KMS-11 (cell line): Measurements from ENCODE around the gene MUC22.
"Not testable (repeated sequence)": the region's sequence is repeated elsewhere in the genome, so short reads cannot be mapped to it uniquely, and the experiment has no call there.

Experiments used
- H2AFZ ChIP-seq: fragments of 200-600 bp; sonication (generic); 2 replicates; pipeline ENCODE4 v1.6.1; 2016; ENCODE audit warnings: antibody characterized with exemption, mixed run types, low read depth
- H3K27ac ChIP-seq: fragments of 200-600 bp; sonication (generic); 2 replicates; pipeline ENCODE4 v1.6.1; 2016; ENCODE audit warnings: mild to moderate bottlenecking, mixed run types
- H3K27me3 ChIP-seq: fragments of 200-600 bp; sonication (generic); 2 replicates; pipeline ENCODE4 v1.6.1; 2017; ENCODE audit warnings: mild to moderate bottlenecking, low read depth, mixed run types, moderate library complexity; ENCODE audit not compliant: insufficient read depth
- H3K36me3 ChIP-seq: fragments of 200-600 bp; sonication (generic); 2 replicates; pipeline ENCODE4 v1.6.1; 2017; ENCODE audit warnings: mild to moderate bottlenecking, mixed run types; ENCODE audit not compliant: insufficient read depth
- H3K4me1 ChIP-seq: fragments of 200-600 bp; sonication (generic); 2 replicates; pipeline ENCODE4 v1.6.1; 2016; ENCODE audit warnings: mild to moderate bottlenecking, low read depth, mixed run types; ENCODE audit not compliant: poor library complexity, severe bottlenecking
- H3K4me2 ChIP-seq: fragments of 200-600 bp; sonication (generic); 2 replicates; pipeline ENCODE4 v1.7.0; 2016; ENCODE audit warnings: mild to moderate bottlenecking, mixed run types
- H3K4me3 ChIP-seq: fragments of 200-600 bp; sonication (generic); IDR thresholded peaks from 2 replicates; pipeline ENCODE4 v1.6.1; 2017; ENCODE audit warnings: low read depth, low read length, mixed read lengths; ENCODE audit not compliant: insufficient read depth
- H3K79me2 ChIP-seq: fragments of 200-600 bp; sonication (generic); 2 replicates; pipeline ENCODE4 v1.6.1; 2016; ENCODE audit warnings: low read depth, mixed run types; ENCODE audit not compliant: insufficient read depth
- H3K9ac ChIP-seq: fragments of 200-600 bp; sonication (generic); 2 replicates; pipeline ENCODE4 v1.6.1; 2016; ENCODE audit warnings: mild to moderate bottlenecking, mixed run types
- H4K20me1 ChIP-seq: fragments of 200-600 bp; sonication (generic); 2 replicates; pipeline ENCODE4 v1.6.1; 2016; ENCODE audit warnings: mild to moderate bottlenecking, mixed run types; ENCODE audit not compliant: insufficient read depth
- TF ChIP-seq, protein P1 (sequence below): fragments of 200-600 bp; sonication (generic); conservative IDR thresholded peaks from 2 replicates; pipeline ENCODE4 v1.6.1; 2017; ENCODE audit warnings: low read depth, mild to moderate bottlenecking, antibody characterized with exemption, low read length, moderate library complexity, mixed read lengths

Gene MUC22

DNA sequence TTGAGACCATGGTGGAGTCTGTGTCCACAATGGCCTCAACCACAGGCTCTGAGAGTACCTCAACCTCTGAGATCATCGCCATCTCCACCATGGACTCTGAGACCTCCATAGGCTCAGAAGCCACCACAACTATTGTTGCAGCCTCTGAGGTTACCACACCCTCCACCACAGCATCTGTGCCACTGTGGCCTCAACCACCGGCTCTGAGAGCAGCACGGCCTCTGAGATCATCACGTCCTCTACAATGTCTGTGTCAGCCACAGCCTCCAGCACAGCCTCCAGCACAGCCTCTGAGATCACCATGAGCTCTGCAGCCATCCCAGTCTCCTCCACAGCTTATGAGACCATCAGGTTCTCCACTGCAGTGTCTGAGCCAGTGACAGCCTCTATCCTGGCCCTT lies 46.2 kb upstream of the MUC22 start:
- peak overlapping the region; percentile 59 for H2AFZ ChIP-seq
- H3K79me2 ChIP-seq: no peaks in the 10 kb centered on the region
- H3K4me2 ChIP-seq: peak overlapping the region; percentile 61

DNA sequence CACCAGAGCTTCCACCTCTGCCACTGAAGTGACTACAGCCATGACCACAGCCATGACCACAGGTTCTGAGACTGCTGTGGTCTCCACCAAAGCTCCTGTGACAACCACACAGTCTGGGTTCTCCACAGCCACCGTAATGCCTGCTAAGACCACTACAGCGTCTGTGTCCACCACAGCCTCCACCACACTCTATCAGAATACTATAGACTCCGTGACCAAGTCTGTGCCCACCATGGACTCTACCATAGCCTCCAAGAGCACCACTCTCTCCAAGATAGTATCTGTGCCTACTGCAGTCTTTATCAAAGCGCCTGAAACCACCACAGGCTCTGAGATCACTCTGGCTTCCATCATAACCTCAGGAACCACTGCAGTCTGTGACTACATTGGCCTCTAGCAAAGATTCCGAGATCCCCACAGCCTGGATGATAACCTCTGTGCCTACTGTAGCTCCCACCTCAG lies 45.1 kb upstream of the MUC22 start:
- Histone ChIP-seq H3K27me3 (no peaks in the 10 kb centered on the region), H3K27ac (peak overlapping the region; percentile 97), H2AFZ (peak overlapping the region; percentile 59; the same call in 1 of the 2 replicates), H3K79me2 (no peaks in the 10 kb centered on the region), H3K36me3 (no peaks in the 10 kb centered on the region), H3K4me2 (peak overlapping the region; percentile 61), H4K20me1 (no peaks in the 10 kb centered on the region), H3K9ac (peak overlapping the region; percentile 48; the same call in 1 of the 2 replicates), H3K4me3 (no peak overlapping the region), H3K4me1 (peaks cover 61% of the 10 kb centered on the region)
- TF ChIP-seq, protein P1, sequence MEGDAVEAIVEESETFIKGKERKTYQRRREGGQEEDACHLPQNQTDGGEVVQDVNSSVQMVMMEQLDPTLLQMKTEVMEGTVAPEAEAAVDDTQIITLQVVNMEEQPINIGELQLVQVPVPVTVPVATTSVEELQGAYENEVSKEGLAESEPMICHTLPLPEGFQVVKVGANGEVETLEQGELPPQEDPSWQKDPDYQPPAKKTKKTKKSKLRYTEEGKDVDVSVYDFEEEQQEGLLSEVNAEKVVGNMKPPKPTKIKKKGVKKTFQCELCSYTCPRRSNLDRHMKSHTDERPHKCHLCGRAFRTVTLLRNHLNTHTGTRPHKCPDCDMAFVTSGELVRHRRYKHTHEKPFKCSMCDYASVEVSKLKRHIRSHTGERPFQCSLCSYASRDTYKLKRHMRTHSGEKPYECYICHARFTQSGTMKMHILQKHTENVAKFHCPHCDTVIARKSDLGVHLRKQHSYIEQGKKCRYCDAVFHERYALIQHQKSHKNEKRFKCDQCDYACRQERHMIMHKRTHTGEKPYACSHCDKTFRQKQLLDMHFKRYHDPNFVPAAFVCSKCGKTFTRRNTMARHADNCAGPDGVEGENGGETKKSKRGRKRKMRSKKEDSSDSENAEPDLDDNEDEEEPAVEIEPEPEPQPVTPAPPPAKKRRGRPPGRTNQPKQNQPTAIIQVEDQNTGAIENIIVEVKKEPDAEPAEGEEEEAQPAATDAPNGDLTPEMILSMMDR: no peak

More for the DNA sequence above, 46.2 kb upstream of the MUC22 start:
- Histone ChIP-seq H3K27ac (peak overlapping the region; percentile 97), H3K27me3 (no peaks in the 10 kb centered on the region), H4K20me1 (no peaks in the 10 kb centered on the region), H3K4me3 (no peak overlapping the region), H3K9ac (peak overlapping the region; percentile 48), H3K36me3 (no peaks in the 10 kb centered on the region), H3K4me1 (peaks cover 56% of the 10 kb centered on the region)
- TF ChIP-seq, protein P1: no peak

DNA sequence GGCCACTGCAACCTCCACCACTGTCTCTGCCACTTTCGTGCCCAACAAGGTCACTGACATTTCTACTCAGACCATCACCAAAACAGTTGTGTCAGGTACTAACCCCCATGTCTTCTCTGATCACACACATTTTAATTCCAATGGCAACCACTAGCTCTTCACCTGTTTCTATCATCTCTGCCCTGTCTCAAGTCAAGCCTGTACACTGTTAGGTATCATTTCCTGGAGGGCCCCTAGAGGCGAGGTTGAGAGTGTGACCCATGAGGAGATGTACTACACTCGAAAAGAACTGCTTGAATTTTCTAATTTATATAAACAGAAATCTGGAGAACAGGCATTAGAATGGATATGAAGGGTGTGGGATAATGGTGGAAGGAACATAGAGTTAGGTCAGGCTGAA lies 44.1 kb upstream of the MUC22 start:
- no peaks in the 10 kb centered on the region for H3K36me3 ChIP-seq
- H3K4me3 ChIP-seq: no peak overlapping the region
- H2AFZ ChIP-seq: no peak overlapping the region
- H3K27me3 ChIP-seq: no peaks in the 10 kb centered on the region
- no peaks in the 10 kb centered on the region for H4K20me1 ChIP-seq
- H3K79me2 ChIP-seq: no peaks in the 10 kb centered on the region
- H3K27ac ChIP-seq: no peak overlapping the region
- TF ChIP-seq, protein P1: no peak
- H3K9ac ChIP-seq: no peak overlapping the region
- H3K4me2 ChIP-seq: no peak overlapping the region; the same call in 1 of the 2 replicates
- peaks cover 60% of the 10 kb centered on the region for H3K4me1 ChIP-seq

DNA sequence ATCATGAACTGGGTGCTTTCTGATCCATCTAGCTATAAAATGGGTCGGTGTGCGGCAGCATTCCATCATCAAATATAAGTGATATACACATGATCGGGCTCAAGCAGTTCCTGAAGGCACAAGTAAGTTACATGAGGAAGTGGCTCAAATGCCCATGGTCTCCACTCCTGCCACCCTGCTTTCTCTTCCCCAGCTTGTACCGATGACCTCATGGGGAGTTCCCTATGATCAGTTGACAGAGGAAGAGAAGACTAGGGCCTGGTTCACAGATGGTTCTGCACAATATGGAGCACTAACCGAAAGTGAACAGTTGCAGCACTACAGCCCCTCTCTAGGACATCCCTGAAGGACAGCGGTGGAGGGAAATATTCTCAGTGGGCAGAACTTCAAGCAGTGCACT lies 41.1 kb upstream of the MUC22 start:
- not testable (repeated sequence) for H3K79me2 ChIP-seq, H3K4me2 ChIP-seq, H3K27ac ChIP-seq, H3K4me3 ChIP-seq, H3K36me3 ChIP-seq, H4K20me1 ChIP-seq, H3K27me3 ChIP-seq, H2AFZ ChIP-seq, H3K9ac ChIP-seq
- peaks cover 30% of the 10 kb centered on the region for H3K4me1 ChIP-seq

DNA sequence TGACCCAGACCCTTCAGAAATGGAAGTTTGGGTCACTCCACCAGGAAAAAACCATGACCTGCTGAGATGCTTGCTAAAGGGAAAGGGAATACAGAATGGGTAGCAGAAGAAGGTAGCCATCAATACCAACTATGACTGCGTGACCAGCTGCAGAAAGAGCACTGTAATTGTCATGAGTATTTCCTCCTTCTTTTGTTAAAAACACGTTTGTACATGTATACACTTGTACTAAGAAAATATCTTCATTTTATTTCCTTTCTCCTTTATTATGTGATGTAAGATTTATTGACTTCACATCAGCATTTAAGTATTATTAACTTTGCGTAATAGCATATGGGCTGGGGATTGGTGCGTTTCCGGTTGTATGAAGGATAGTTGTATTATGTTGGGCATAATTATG lies 39.3 kb upstream of the MUC22 start:
- H3K27ac ChIP-seq: no peak overlapping the region
- H4K20me1 ChIP-seq: no peaks in the 10 kb centered on the region
- peaks cover 12% of the 10 kb centered on the region for H3K4me1 ChIP-seq
- no peaks in the 10 kb centered on the region for H3K36me3 ChIP-seq
- H3K4me3 ChIP-seq: no peak overlapping the region
- no peak overlapping the region for H3K4me2 ChIP-seq
- H2AFZ ChIP-seq: no peak overlapping the region
- TF ChIP-seq, protein P1: no peak
- no peak overlapping the region for H3K9ac ChIP-seq
- no peaks in the 10 kb centered on the region for H3K79me2 ChIP-seq
- H3K27me3 ChIP-seq: no peaks in the 10 kb centered on the region
